Fibroblast of peridontal ligament (primary cell): ENCODE results near the gene CACNA2D3.

Source experiments
- DNase-seq: peaks from one replicate; pipeline ENCODE4 v3.0.0-alpha.2; 2010; ENCODE audit errors: extremely low read depth

CACNA2D3 gene

DNA sequence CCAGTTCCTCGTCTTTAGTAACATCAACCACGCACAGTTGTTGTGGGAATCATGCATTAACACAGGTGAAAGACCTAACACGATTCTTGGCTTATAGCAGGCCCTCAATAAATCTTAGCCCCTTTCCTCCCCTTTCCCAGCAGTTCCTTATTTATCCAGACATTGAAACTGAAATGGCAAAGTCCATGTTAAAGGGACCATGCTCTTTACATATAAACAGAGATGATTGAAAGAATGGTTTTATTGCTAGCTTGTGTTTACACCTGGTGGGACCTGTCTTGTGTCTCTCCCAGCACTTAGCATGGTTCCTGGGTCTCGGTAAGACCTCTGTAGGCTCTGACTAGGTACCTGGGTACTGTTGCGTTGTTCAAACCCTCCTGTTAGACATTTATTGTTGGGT lies 553.7 kb downstream of the CACNA2D3 start:
- no peak for DNase-seq

DNA sequence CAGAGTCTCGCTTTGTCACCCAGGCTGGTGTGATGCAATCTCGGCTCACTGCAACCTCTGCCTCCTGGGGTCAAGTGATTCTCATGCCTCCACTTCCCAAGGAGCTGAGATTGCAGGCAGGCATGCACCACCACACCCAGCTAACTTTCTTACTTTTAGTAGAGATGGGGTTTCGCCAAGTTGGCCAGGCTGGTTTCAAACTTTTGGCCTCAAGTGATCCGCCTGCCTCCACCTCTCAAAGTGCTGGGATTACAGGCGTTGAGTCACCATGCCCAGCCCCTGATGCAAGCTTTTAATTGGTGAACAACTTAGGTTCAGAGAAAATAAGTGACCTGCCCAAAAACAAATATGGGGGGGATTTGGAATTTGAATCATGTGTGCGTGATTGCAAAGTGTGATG lies 559.4 kb downstream of the CACNA2D3 start:
- DNase-seq = no peak

DNA sequence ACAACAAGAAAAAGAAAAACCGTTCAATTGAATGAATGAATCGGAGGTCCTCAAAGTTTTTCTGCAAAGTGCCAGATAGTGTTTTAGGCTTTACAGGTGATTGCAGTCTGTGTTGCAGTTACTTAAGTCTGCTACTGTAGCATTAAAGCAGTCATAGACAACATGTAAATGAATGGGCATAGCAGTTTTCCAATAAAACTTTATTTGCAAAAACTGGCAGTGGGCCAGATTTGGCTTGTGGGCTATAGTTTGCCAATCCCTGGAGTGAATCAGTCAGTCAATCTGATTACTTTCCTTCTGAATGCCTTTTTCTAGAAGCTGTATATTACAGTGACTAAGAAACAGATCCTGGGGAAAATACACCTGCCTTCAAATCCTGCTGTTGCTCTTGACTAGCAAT lies 562.9 kb downstream of the CACNA2D3 start:
- no peak for DNase-seq

DNA sequence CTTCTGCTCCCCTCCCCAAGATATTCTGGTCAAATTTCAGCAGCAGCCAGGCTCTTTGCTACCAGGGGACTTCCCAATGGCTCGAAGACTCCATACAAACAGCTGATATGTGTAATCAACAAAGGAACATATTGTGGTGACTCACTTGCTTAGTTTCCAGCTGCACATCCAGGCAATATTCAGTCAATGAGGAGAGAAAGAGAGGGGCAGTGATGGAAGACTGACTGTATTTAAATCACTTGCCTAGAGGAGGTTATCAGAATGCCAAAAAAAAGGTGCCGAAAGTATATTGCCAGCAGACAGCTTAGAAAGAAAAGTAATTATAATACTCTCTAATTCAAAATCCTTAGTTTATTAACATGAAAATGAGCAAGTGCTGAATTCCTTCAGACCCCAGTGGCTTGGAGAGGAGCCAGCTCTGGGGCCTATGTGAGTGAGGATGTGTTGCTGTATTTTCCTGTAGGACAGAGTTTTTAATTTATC lies 569.0 kb downstream of the CACNA2D3 start:
- DNase-seq = peak; percentile 33

DNA sequence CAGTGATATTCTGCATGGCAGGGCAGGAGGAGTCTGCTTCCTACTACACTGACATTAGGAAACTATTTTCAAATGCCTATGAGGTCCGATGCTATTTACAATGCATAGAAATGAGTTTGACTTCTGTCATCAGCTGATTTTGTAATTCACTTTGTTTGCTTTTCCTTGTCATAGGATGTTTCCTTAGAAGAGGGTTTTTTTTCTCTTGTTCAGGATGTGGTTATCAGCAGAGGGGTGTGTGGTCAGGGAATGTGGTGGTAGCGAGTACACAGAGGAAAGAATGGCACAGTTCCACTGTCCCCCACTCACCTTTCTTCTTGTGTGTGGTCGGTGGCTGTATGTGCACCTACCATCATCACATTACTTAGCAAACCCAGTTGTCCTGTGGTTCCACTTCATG lies 574.0 kb downstream of the CACNA2D3 start:
- DNase-seq = no peak

DNA sequence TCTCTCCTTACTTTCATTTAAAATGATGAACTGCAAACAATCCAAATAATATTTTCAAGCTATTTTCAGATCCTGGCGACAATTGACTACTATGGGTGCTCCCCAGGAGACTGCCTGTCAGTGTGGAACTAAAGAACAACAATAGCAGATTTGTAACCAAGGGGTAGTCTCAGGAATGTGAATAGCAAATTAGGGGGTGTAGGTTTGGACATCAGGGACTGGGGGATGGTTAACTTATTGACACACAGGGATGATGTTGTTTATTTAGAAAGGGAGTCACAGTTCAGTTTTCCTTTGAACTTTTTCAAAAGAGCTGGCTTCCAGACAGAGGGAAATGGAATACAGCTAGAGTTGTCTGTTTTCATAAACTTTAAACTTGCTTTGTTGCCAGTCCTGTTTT lies 575.7 kb downstream of the CACNA2D3 start:
- DNase-seq = no peak

DNA sequence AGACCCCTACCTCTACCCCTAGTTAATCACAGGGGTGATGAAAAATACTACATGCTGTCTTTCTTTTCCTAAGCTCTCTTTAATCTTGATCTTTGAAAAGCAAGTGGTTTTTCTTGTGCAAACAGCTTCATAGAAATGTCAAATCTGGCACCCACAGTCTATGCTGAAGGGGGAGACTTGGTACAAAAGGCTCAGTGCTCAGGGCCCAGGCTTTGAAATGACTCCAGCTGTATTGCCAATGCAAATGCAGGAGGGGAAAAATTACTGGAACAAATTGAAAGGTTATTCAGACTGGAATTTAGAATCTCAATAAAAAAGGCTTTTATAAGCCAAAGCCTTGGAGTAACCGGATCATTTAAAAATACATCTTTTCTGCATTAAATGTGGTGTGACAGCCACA lies 581.6 kb downstream of the CACNA2D3 start:
- DNase-seq = no peak

DNA sequence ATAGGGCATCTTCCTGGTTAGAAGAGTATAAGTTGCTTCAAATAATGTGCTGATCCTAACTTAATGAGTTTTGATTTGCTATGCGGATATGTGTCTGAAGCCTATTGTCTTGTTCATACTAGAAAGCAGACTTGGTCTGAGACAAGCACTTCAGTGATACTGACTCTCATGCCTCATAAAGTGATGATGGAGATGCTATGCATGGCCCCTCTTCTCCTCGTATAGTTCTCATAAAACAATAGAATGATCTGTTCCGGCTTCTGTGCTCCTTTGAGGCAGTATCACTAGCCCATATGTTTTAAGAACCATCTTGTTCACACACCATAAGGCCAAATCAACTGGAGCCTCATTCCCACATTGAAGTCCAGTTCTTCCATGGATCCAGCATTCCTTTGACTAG lies 583.4 kb downstream of the CACNA2D3 start:
- no peak for DNase-seq

DNA sequence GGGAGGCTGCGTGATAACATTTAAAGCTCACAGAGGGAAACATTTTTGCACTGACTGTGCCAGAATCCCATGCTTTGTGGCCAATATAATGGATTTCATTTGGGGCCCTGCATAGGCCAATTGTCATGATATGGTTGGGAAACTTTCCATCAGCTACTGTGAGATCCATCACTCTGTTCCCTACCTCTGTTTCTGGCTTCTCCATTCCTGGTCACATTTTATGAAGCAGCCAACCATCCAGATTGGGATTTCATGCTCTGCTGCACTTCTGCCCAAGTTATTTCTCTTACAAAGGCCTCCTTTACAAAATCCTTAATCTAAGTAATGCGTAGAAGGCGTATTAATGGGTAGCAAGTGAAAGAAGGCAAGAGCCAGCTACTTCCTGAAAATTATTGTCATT lies 584.4 kb downstream of the CACNA2D3 start:
- DNase-seq = no peak

DNA sequence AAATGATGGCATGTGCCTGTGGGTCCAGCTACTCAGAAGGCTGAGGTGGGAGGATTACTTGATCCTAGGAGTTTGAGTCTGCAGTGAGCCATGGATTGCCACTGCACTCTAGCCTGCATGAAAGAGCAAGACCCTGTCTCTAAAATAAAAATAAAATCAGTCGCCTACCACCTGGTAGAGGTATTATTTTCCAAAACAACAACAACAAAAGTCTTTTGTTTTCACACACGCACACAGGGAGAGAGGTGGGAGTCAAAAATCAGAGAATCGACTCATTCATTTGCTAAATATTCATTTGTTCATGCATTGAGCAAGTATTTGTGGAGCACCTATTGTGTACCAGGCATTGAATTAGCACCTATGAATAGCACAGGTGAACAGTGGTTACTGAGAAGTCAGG lies 587.4 kb downstream of the CACNA2D3 start:
- DNase-seq = no peak

DNA sequence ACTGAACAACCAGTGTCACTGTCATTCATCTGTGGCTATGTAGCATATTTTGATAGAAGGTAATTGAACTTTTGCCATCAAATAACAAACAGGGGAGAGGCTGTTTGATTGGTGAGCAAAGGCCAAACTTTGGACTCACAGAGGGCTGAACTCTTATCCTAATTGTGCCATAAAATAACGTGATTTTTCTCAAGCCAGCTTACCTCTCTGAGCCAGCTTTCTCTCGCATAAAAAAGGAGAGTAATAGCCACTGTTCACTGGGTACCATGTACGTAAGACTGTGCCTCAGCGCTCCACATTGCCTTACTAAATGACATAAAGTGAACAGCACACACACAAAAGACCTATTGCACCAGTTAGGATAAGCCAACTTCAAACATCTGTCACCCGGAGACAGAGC lies 588.6 kb downstream of the CACNA2D3 start:
- no peak for DNase-seq

DNA sequence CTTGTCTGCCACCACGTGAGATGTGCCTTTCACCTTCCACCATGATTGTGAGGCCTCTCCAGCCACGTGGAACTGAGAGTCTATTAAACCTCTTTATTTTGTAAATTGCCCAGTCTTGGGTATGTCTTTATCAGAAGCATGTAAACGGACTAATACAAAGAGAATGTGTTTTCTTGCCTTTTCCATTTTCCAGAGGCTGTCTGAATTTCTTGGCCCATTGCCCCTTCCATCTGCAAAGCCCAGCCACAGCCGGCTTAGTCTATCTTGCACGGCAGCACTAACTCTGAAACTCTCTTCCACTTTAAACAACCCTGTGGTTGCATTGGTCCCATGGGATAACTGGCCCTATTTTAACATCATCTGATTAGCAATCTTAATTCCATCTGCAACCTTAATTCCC lies 590.2 kb downstream of the CACNA2D3 start:
- DNase-seq = peak; percentile 35

DNA sequence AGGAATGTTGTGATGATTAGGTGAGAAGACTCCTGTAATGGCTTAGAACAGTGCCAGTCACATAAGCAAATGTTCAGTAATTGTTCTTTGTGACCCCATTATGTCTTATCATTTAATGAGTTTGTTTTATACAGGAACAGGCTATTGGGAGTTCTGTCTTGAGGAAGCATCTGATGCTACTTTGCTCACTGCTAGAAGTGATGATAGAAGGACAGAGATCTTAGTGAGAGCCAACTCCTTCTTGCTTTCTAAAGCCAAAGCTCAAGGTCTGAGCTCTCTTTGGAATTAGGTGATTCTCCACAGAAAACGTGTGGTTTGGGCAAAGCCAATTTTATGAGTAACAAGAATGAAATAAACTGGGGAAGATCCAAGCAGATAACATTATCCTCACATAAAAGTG lies 590.7 kb downstream of the CACNA2D3 start:
- DNase-seq = no peak

DNA sequence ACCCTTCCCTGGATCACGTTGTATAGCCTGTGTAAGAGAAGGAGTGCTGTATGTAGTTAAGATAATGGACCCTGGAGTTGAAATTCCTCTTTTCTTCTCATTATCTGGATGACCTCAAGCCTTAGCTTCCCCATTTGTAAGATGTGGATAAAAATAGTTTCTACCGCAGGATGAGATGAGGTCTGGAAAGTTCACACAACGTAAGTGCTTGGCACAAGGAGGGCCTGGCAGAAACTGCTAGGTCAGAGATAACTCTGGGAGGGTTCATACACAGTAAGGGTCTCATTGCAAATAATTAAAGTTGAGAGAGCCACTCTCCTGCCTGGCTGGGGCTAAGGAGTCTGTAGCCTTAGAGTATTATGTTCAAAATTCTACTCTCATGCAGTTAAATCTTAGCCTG lies 591.1 kb downstream of the CACNA2D3 start:
- peak; percentile 4 for DNase-seq

DNA sequence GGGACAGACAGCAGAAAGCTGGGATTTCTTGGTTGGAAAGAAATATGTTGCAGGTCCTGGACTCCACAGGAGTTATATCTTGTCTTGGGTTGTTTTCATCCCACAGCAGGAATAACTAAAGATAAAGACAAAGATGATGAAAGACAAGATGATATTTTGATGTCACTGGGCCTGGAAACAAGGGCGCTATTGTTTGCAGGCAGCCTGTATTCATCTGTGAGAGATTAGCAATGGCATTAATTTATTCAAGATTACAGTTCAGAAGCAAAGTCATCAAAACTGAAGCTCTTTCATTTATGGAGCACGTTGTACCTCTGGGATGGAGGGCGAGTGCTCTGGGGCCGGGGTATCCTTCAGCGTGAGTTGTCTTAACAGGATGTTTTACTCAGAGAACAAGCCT lies 591.7 kb downstream of the CACNA2D3 start:
- DNase-seq = no peak

DNA sequence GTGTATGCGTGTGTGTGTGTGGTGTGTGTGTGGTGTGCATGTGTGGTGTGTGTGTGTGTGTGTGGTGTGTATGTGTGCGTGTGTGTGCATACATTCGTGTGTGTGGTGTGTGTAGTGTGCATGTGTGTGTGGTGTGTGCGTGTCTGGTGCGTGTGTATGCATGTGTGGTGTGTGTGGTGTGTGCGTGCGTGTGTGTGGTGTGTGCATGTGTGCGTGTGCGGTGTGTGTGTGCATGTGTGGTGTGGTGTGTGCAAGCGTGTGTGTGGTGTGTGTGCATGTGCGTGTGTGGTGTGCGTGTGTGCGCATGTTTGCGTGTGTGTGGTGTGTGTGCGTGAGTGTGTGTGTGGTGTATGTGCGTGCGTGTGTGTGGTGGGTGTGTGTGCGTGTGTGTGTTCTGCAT lies 595.2 kb downstream of the CACNA2D3 start:
- DNase-seq = no peak

DNA sequence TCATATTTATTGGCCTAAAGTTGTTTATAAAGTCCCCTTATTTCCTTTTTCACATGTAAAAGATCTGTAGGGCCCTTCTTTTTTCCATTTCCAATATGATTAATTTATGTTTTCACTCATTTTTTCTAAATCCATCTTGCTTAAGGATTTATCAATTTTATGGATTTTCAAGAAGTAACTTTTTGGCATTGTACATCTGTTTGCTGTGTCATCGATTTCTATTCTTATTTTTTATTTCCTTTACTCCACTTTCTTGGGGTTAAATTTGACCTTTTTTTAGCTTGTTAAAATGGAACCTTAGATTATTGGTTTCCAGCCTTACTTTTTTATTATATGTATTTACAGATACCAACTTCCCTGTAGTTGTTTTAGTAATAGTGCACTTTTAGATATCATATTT lies 597.6 kb downstream of the CACNA2D3 start:
- no peak for DNase-seq

DNA sequence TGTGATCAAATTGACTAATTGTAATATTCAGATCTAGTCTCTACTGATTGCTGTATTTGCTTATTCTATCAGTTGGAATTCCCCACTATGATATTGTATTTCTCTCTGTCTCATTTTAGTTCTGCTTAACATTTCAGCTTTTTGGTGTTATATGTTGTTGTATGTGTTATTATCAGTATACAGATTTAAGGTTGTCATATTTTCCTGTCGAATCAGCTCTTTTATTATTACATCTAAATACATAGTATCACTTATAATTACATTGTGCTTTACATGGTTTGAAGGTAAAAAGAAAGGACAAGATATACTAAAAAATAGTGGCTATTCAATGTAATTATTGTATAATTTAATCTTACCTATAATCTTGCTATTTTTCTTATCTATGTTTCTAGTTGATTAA lies 598.3 kb downstream of the CACNA2D3 start:
- DNase-seq = no peak

DNA sequence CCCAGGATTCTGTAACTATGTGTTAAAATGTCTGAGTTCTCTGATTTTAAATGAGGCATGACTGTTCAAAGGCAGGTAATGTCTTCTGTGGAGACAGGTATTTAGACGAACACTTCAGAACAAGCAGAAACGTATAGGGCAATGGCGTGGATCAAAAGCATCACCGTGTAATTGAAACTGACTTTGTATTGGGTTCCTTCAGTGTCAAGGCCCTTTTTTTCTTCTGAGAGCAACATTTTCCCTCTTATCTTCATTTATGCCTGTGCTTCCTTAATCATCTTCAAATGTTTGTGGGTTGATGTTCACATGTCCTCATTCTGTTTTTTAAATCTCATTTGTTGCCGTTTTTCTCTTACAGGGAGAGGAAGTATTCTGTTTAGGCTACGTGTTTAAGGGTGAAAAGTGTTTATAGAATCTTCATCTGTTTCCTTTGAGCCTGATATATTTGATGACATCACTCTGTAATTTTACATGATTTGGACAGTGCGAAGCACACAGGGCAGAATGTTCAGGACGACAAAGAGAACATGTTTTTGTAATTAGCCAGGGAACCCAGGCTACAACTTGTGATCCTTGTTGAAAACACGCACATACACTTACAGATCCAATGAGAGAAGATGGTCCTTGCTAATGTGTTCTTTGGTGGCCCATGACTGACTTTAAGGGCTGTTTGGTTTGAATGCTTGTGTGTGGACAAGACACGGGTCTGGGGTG lies 609.5 kb downstream of the CACNA2D3 start:
- DNase-seq = peak; percentile 62

DNA sequence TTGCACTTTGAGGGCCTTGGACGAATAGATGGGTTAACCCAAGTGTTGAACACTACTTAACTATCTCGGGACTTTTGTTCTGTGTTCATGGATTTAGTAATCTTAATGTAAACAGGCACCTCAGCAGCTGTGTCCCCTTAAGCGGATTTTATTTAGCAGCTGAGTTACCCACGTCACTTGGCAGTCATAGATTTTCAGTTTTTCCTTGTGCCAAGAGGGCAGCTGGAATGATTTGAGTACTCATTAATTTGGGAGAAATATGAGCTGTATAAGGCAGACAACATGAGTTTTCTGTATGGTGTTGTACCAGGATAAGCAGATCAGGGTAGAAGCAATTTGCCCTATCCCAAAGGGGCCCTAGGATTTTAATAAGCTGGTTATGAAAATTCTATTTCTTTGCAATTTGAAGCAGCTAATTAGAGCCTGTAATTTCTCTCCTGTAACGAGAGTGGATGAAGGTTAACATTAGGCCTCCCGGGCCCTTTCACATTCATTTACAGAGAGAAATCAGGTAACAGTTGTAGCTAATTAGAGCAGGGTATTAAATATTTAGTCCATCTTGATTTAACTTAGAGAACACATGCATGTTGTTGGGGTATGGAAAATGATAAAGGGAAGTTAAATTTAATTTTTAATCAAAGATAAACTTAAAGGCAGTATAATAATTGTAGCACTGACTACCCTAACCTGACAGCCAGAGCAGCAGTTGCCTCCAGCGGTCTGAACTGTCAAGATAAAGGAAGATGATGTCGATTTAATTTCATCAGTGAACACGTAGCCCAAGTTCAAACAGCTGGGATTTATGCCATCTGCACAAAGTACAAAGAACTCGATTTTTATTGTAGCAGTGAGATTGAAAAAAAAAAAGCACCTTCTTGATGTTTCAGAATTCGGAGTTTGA lies 611.0 kb downstream of the CACNA2D3 start:
- DNase-seq = peak; percentile 36

DNA sequence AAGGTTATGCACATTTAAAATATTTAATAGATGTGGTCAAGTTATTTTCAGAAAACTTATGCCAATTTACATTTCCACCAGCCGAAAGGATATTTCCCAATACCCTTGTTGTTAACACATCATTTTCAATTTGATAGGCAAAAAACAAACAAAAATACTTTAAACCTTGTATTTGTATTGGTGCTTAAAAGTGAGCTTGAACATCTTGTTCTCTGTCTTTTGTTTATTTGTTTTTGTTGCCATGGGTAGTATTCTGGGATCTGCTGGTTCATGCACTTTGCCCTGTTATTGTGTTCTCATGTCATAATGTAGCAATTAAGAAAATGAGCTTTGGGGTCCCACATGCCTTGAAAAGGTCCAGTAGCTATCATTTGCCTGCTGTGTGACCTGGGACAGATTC lies 614.1 kb downstream of the CACNA2D3 start:
- peak; percentile 14 for DNase-seq

DNA sequence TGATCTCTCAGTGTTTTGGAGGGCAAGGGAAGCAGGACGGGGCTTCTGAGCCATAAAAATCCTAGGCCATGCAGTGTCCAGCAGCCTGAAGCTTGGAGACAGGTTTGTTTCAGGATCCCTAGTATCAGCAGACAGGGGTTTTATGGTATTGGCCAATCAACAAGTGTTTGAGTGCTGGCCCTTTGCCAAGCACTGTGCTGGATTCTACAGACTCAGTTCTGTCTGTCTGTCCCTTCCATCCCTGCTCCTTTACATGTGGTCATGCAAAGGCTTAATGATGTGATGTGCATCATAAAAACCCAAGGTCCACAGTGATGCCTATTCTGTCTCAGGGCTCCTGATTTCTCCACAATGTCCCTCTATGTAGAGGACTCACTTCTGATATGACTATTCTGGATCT lies 621.4 kb downstream of the CACNA2D3 start:
- no peak for DNase-seq

DNA sequence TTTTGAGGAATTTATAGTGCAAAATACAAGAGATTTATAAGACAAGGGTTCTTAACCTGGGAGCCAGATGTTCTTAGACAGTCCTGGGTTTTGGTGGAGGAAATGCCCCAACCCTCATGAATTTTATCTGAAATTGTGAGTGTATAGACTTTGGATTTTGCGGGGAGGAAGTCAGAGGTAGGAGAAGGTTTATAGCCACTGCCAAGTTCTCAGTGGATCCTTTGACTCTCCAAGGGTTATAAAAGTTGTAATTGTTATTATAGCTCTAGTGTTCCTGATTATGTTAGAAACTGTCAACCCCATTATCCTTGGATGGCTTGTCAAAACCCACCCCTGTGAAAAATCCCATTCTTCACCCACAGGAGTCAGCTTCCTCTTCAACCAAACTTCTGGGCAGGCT lies 621.9 kb downstream of the CACNA2D3 start:
- no peak for DNase-seq
